Measurements from ENCODE around the gene STARD3. TPM values are rescaled to one million over a fixed set of nuclear protein-coding genes. Genes with fewer than 3 reads are reported as not detected.

The STARD3 gene
- total and polyA plus RNA-seq, 2 donors (not counting 3 experiments of a cell fraction or from before 2014, with no cell fraction given) = 51.0 to 75.7 TPM

- ChIA-PET POLR2A (no interaction called here), CTCF (interaction anchor here (0.6 to 9.3 kb wide), 26 partner anchors 10 to 320 kb away, joined by 3 to 114 read pairs (median 6); partner anchors contain the start of genes ERBB2, MIEN1, PGAP3 and PNMT)
- BruUV-seq (replicated peaks) = no TSS peak
- intact Hi-C loops (cut with micrococcal nuclease) (loop anchor here (1.0 to 2.0 kb wide), 2 partner anchors 16 to 31 kb away; partner anchors contain the start of gene STARD3), dilution Hi-C loops (cut with MboI; ENCODE audit: extremely low pct_ligation_motif_present, low sequenced_read_pairs) (no loop called here)
- H4K20me1 ChIP-seq (replicated peaks; ENCODE audit: control insufficient read depth, extremely low read depth, insufficient read depth, low read length) = no peaks in the 10 kb centered on the region
- no peaks in the 10 kb centered on the region for H3K9me3 ChIP-seq (replicated peaks; ENCODE audit: control insufficient read depth, insufficient read depth, low read length)
- FAIRE-seq (peak; percentile 62), DNase-seq (ENCODE audit: low read depth, low spot score) (peak; percentile 35)
- H3K9me1 ChIP-seq (replicated peaks; ENCODE audit: control insufficient read depth, extremely low read depth, insufficient read depth, low read length) = no peaks in the 10 kb centered on the region
- no peak overlapping the region for H3K4me3 ChIP-seq (replicated peaks in 1 of 3; ENCODE audit: insufficient read depth in 1 of 3, low read depth in 1 of 3, low read length in 3 of 3)
- H3K4me1 ChIP-seq (ENCODE audit: control insufficient read depth, extremely low read depth, insufficient read depth, low read length) = peaks cover 1% of the 10 kb centered on the region
- TF ChIP-seq POLR2AphosphoS5 (IDR thresholded peaks at IDR 0.05; ENCODE audit: insufficient read depth, low read depth, low read length) (no peak), CTCF (IDR thresholded peaks at IDR 0.05; ENCODE audit: extremely low read depth in 1 of 2, insufficient read depth in 1 of 2, low read depth in 1 of 2, low read length in 2 of 2) (peak; percentile 93 to 96)
- no peak overlapping the region for H2AFZ ChIP-seq (ENCODE audit: low read depth, low read length)
- no peaks in the 10 kb centered on the region for H3K36me3 ChIP-seq (ENCODE audit: control insufficient read depth in 2 of 2, extremely low read depth in 1 of 2, insufficient read depth in 2 of 2, low read length in 2 of 2)
- no peak overlapping the region for H3K27ac ChIP-seq (ENCODE audit: insufficient read depth, low read depth, low read length)
- no peak overlapping the region for H3K9ac ChIP-seq (replicated peaks; ENCODE audit: extremely low read depth, insufficient read depth, low read length)
- H3K27me3 ChIP-seq (ENCODE audit: control insufficient read depth in 2 of 2, insufficient read depth in 2 of 2, low read length in 2 of 2) = no peaks in the 10 kb centered on the region
- H3K79me2 ChIP-seq (ENCODE audit: control insufficient read depth, insufficient read depth, low read length) = no peaks in the 10 kb centered on the region
- no peak overlapping the region for H3K4me2 ChIP-seq (ENCODE audit: insufficient read depth, low read length)
Observed at GRCh38 chr17:39653662-39654331, 16.9 kb downstream of the STARD3 start.

- ChIA-PET CTCF (interaction anchor here (0.7 to 9.3 kb wide), 14 partner anchors 9 to 108 kb away, joined by 3 to 114 read pairs (median 12); partner anchors contain the start of genes MIEN1, PNMT and TCAP), POLR2A (no interaction called here)
- Histone ChIP-seq H3K27me3 (ENCODE audit: control insufficient read depth in 2 of 2, insufficient read depth in 2 of 2, low read length in 2 of 2) (no peaks in the 10 kb centered on the region), H3K9ac (replicated peaks; ENCODE audit: extremely low read depth, insufficient read depth, low read length) (no peak overlapping the region), H2AFZ (ENCODE audit: low read depth, low read length) (no peak overlapping the region), H3K27ac (ENCODE audit: insufficient read depth, low read depth, low read length) (no peak overlapping the region), H3K4me1 (ENCODE audit: control insufficient read depth, extremely low read depth, insufficient read depth, low read length) (peaks cover 12% of the 10 kb centered on the region), H4K20me1 (replicated peaks; ENCODE audit: control insufficient read depth, extremely low read depth, insufficient read depth, low read length) (no peaks in the 10 kb centered on the region), H3K36me3 (ENCODE audit: control insufficient read depth in 2 of 2, extremely low read depth in 1 of 2, insufficient read depth in 2 of 2, low read length in 2 of 2) (no peaks in the 10 kb centered on the region), H3K9me3 (replicated peaks; ENCODE audit: control insufficient read depth, insufficient read depth, low read length) (no peaks in the 10 kb centered on the region), H3K9me1 (replicated peaks; ENCODE audit: control insufficient read depth, extremely low read depth, insufficient read depth, low read length) (no peaks in the 10 kb centered on the region), H3K79me2 (ENCODE audit: control insufficient read depth, insufficient read depth, low read length) (no peaks in the 10 kb centered on the region), H3K4me2 (ENCODE audit: insufficient read depth, low read length) (no peak overlapping the region), H3K4me3 (replicated peaks in 1 of 3; ENCODE audit: insufficient read depth in 1 of 3, low read depth in 1 of 3, low read length in 3 of 3) (no peak overlapping the region)
- dilution Hi-C loops (cut with MboI; ENCODE audit: extremely low pct_ligation_motif_present, low sequenced_read_pairs) (no loop called here), intact Hi-C loops (cut with micrococcal nuclease) (no loop called here)
- no TSS peak for BruUV-seq (replicated peaks)
- DNase-seq (ENCODE audit: low read depth, low spot score) (no peak), FAIRE-seq (no peak)
- no peak for TF ChIP-seq MAX (IDR thresholded peaks at IDR 0.05; ENCODE audit: insufficient read depth, insufficient read length)
- no peak for TF ChIP-seq POLR2AphosphoS5 (IDR thresholded peaks at IDR 0.05; ENCODE audit: insufficient read depth, low read depth, low read length)
- no peak for TF ChIP-seq JUN (IDR thresholded peaks at IDR 0.05; ENCODE audit: borderline replicate concordance, insufficient read depth, insufficient read length, low read depth)
Observed at GRCh38 chr17:39655105-39655504, 18.2 kb downstream of the STARD3 start.

All from endothelial cell of umbilical vein (primary cell).